Activated naive CD4-positive, alpha-beta T cell treated with anti-CD3 and anti-CD28 coated beads, Interleukin-2, amount 10 ng/mL, durations not matched to agents 7 days and 5 days (primary cell): ENCODE data around the gene FOXP1.

Source experiments
- CTCF ChIA-PET: fragments of 350-600 bp; sonication (Branson Sonifier 250); formaldehyde crosslinking; loops from one replicate; lab custom pipeline; 2021; ENCODE audit warnings: antibody characterized with exemption; lab: Charles Lee
- DNase-seq: peaks from one replicate; pipeline ENCODE4 v3.0.0-alpha.2; 2020
- H3K27ac Mint-ChIP-seq: one replicate; pipeline ENCODE4 v1.8.0; 2021; ENCODE audit warnings: mild to moderate bottlenecking, moderate library complexity, mixed read lengths
- H3K27me3 Mint-ChIP-seq: one replicate; pipeline ENCODE4 v1.8.0; 2021; ENCODE audit warnings: mild to moderate bottlenecking, mixed read lengths
- H3K36me3 Mint-ChIP-seq: one replicate; pipeline ENCODE4 v1.8.0; 2021; ENCODE audit warnings: mixed read lengths
- H3K4me1 Mint-ChIP-seq: one replicate; pipeline ENCODE4 v1.8.0; 2021; ENCODE audit warnings: mixed read lengths
- H3K4me3 Mint-ChIP-seq: one replicate; pipeline ENCODE4 v1.8.0; 2021; ENCODE audit warnings: mild to moderate bottlenecking, moderate library complexity, mixed read lengths
- H3K9me3 Mint-ChIP-seq: one replicate; pipeline ENCODE4 v1.8.0; 2021; ENCODE audit warnings: mixed read lengths

The FOXP1 gene

GRCh38 chr3:71601811-71602210 lies 18.3 kb upstream of the FOXP1 start:
- H3K27me3 Mint-ChIP-seq: no peaks in the 10 kb centered on the region
- peaks cover 6% of the 10 kb centered on the region for H3K9me3 Mint-ChIP-seq
- H3K4me3 Mint-ChIP-seq: no peak overlapping the region
- CTCF ChIA-PET: interaction anchor here (0.6 kb wide), 1 partner anchor 19 kb away, joined by 3 read pairs; no protein-coding TSS in a partner anchor
- H3K27ac Mint-ChIP-seq: no peak overlapping the region
- H3K4me1 Mint-ChIP-seq: peaks cover 3% of the 10 kb centered on the region
- H3K36me3 Mint-ChIP-seq: peaks cover 2% of the 10 kb centered on the region
- no peak for DNase-seq

- no peaks in the 10 kb centered on the region for H3K27me3 Mint-ChIP-seq
- no peak overlapping the region for H3K27ac Mint-ChIP-seq
- no peak for DNase-seq
- peaks cover 3% of the 10 kb centered on the region for H3K4me1 Mint-ChIP-seq
- CTCF ChIA-PET: no interaction called here
- no peak overlapping the region for H3K4me3 Mint-ChIP-seq
- no peaks in the 10 kb centered on the region for H3K9me3 Mint-ChIP-seq
- H3K36me3 Mint-ChIP-seq: no peaks in the 10 kb centered on the region
Measured at GRCh38 chr3:71600646-71601288, 17.2 kb upstream of the FOXP1 start.

GRCh38 chr3:71599416-71599815 lies 15.9 kb upstream of the FOXP1 start:
- Mint-ChIP-seq H3K36me3 (no peaks in the 10 kb centered on the region), H3K4me1 (peaks cover 3% of the 10 kb centered on the region), H3K27me3 (no peaks in the 10 kb centered on the region), H3K4me3 (no peak overlapping the region), H3K9me3 (no peaks in the 10 kb centered on the region), H3K27ac (no peak overlapping the region)
- DNase-seq: no peak
- CTCF ChIA-PET: interaction anchor here (0.6 kb wide), 1 partner anchor 859 kb away, joined by 3 read pairs; no protein-coding TSS in a partner anchor

- no peaks in the 10 kb centered on the region for H3K9me3 Mint-ChIP-seq
- CTCF ChIA-PET: interaction anchor here (1.0 kb wide), 1 partner anchor 83 kb away, joined by 3 read pairs; no protein-coding TSS in a partner anchor
- no peak overlapping the region for H3K4me3 Mint-ChIP-seq
- no peak for DNase-seq
- H3K27me3 Mint-ChIP-seq: no peaks in the 10 kb centered on the region
- H3K36me3 Mint-ChIP-seq: no peaks in the 10 kb centered on the region
- H3K4me1 Mint-ChIP-seq: peaks cover 3% of the 10 kb centered on the region
- no peak overlapping the region for H3K27ac Mint-ChIP-seq
Measured at GRCh38 chr3:71598292-71598691, 14.8 kb upstream of the FOXP1 start.

DNA sequence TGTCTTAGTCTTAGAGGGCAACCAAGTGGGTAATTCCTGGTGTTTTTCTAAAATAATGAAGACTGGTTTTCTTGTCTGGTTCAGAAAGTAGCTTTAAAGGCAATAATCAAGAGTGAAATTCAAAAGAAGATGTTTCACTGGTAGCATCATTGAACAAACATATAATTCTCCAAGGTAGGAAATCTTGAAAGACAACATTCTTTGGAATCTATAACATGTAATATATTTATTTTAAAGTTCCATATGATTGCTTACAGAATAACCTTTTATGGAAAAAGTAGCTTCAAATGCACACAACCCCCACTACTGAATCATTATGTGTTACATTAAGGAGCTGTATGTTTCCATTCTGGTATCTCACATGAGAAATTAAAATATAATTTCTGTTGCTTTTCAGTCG lies 13.8 kb upstream of the FOXP1 start:
- CTCF ChIA-PET: no interaction called here

DNA sequence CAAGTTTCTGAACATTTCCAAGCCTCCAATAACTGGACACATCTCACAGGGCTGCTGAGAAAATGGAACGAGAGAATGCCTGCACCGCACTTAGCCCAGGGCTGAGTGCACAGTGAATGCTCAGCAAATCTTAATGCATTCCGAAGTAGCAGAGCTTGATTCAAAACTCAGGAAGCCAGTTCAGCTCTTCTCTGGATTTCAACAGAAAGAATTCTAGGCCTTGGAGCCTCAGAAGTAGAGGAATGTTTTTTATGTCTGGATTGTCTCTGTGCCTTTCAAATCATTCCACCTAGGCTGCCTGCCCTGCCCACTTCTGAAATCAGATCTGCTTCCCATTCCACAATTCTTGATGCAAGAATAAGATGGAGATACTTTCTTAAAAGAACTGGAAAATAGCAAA lies 9.6 kb upstream of the FOXP1 start:
- no peak overlapping the region for H3K4me3 Mint-ChIP-seq
- no peaks in the 10 kb centered on the region for H3K36me3 Mint-ChIP-seq
- H3K27ac Mint-ChIP-seq: no peak overlapping the region
- no peaks in the 10 kb centered on the region for H3K27me3 Mint-ChIP-seq
- DNase-seq: no peak
- H3K4me1 Mint-ChIP-seq: no peaks in the 10 kb centered on the region
- CTCF ChIA-PET: no interaction called here
- H3K9me3 Mint-ChIP-seq: no peaks in the 10 kb centered on the region

More for the DNA sequence above, 13.8 kb upstream of the FOXP1 start:
- Mint-ChIP-seq H3K27me3 (no peaks in the 10 kb centered on the region), H3K9me3 (no peaks in the 10 kb centered on the region), H3K27ac (no peak overlapping the region), H3K4me3 (no peak overlapping the region), H3K36me3 (no peaks in the 10 kb centered on the region), H3K4me1 (peaks cover 3% of the 10 kb centered on the region)
- DNase-seq: no peak

DNA sequence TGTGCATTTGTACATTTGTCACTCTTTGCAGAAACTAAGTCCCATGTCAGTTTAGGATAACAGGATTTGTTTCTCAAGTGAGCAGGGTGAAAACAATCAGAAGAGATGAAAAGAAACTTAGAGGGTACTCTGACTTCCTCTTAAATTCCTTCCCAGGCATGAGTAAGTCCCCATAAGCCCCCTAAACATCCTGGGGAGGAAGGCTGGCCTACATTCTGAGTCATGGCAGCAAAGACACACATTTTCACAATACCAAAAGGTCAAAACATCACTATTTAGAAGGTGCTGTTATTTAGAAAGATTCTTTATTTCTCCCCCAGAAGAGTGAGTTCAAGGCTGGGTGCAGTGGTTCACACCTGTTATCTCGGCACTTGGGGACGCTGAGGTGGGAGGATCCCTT lies 7.6 kb upstream of the FOXP1 start:
- Mint-ChIP-seq H3K9me3 (no peaks in the 10 kb centered on the region), H3K36me3 (no peaks in the 10 kb centered on the region), H3K4me1 (peaks cover 5% of the 10 kb centered on the region), H3K4me3 (no peak overlapping the region), H3K27me3 (no peaks in the 10 kb centered on the region), H3K27ac (no peak overlapping the region)
- CTCF ChIA-PET: interaction anchor here (1.2 kb wide), 1 partner anchor 1060 kb away, joined by 3 read pairs; no protein-coding TSS in a partner anchor
- DNase-seq: no peak

GRCh38 chr3:71589132-71589531 lies 5.6 kb upstream of the FOXP1 start:
- DNase-seq: no peak
- H3K27me3 Mint-ChIP-seq: peaks cover 10% of the 10 kb centered on the region
- peaks cover 19% of the 10 kb centered on the region for H3K4me1 Mint-ChIP-seq
- H3K4me3 Mint-ChIP-seq: no peak overlapping the region
- no peak overlapping the region for H3K27ac Mint-ChIP-seq
- no peaks in the 10 kb centered on the region for H3K9me3 Mint-ChIP-seq
- CTCF ChIA-PET: interaction anchor here (0.7 to 1.6 kb wide), 2 partner anchors 277 to 1039 kb away, joined by 3 to 4 read pairs; no protein-coding TSS in a partner anchor
- H3K36me3 Mint-ChIP-seq: peaks cover 2% of the 10 kb centered on the region

DNA sequence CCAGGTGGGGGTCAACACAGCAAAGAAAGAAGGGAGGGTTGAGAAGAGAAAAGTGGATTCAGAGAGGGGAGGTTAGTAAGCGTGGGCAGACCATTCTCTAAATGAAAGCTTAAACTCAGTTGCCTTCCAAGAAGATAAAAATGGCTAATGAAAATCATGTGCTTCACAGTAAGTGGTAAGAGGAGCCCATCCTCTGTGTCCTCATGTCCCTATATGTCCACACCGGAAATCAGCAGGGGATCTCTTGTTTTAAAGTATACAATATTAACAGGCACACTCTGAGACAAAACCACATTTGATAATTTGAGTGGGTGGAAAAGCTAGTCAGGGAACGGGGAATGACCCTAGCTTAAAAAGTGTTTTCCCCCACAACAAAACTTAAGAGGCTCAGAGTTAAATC lies 4.4 kb upstream of the FOXP1 start:
- DNase-seq: no peak
- Mint-ChIP-seq H3K27ac (no peak overlapping the region), H3K4me3 (no peak overlapping the region), H3K27me3 (peaks cover 15% of the 10 kb centered on the region), H3K4me1 (peaks cover 19% of the 10 kb centered on the region), H3K36me3 (peaks cover 4% of the 10 kb centered on the region), H3K9me3 (no peaks in the 10 kb centered on the region)
- CTCF ChIA-PET: interaction anchor here (0.7 to 1.3 kb wide), 4 partner anchors 93 to 1037 kb away, joined by 3 to 6 read pairs (median 4); no protein-coding TSS in a partner anchor

GRCh38 chr3:71586810-71587242 lies 3.3 kb upstream of the FOXP1 start:
- CTCF ChIA-PET: interaction anchor here (0.6 to 3.0 kb wide), 6 partner anchors 53 to 598 kb away, joined by 3 to 6 read pairs (median 4); no protein-coding TSS in a partner anchor
- Mint-ChIP-seq H3K4me1 (peaks cover 22% of the 10 kb centered on the region), H3K4me3 (no peak overlapping the region), H3K27ac (no peak overlapping the region), H3K27me3 (peaks cover 25% of the 10 kb centered on the region), H3K9me3 (no peaks in the 10 kb centered on the region), H3K36me3 (peaks cover 4% of the 10 kb centered on the region)
- DNase-seq: no peak

GRCh38 chr3:71585887-71586809 lies 2.6 kb upstream of the FOXP1 start:
- Mint-ChIP-seq H3K27ac (peak overlapping the region; percentile 95), H3K36me3 (peaks cover 4% of the 10 kb centered on the region), H3K27me3 (peaks cover 32% of the 10 kb centered on the region), H3K4me1 (peaks cover 25% of the 10 kb centered on the region), H3K4me3 (no peak overlapping the region), H3K9me3 (no peaks in the 10 kb centered on the region)
- CTCF ChIA-PET: interaction anchor here (0.6 to 3.0 kb wide), 11 partner anchors 54 to 1035 kb away, joined by 3 to 11 read pairs (median 4); no protein-coding TSS in a partner anchor
- DNase-seq: peak; percentile 47

- Mint-ChIP-seq H3K4me3 (peak overlapping the region; percentile 82), H3K4me1 (peaks cover 34% of the 10 kb centered on the region), H3K9me3 (no peaks in the 10 kb centered on the region), H3K27ac (peak overlapping the region; percentile 95), H3K36me3 (peaks cover 4% of the 10 kb centered on the region), H3K27me3 (peaks cover 42% of the 10 kb centered on the region)
- CTCF ChIA-PET: interaction anchor here (1.0 to 3.0 kb wide), 4 partner anchors 129 to 1034 kb away, joined by 5 to 11 read pairs (median 6); no protein-coding TSS in a partner anchor
- no peak for DNase-seq
Measured at GRCh38 chr3:71585131-71585530, 1.6 kb upstream of the FOXP1 start.

DNA sequence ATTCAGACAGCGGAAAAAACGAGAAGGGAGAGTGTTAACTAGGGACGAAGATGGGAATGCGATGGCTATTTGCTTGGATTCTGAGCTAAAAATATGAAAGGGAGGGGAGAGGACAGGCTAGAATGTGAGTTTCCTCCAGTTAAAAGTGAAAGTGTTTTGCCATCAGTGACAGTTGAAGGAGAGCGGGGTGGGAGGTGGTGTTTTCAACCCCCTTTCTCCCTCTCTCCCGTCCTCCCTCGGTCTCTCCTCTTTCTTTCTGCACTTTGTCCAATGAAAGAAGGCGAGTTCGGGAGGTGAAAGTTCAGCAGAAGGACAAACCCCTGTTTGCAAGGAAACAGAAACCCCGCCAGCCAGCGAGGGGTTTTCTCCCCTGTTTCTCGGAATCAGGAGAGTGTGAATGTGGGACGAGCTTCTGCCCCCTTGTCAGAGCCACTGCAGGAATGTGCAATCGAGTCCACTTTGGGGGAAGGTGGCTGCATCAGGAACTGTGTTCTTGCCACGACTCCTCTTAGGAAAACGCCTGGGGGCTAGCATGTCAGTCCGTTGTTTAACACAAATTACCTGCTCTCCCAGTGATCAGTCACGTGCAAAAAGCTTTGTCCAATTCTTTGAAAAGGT lies 975 bp upstream of the FOXP1 start:
- H3K27ac Mint-ChIP-seq: peak overlapping the region; percentile 95
- CTCF ChIA-PET: interaction anchor here (1.0 to 3.0 kb wide), 3 partner anchors 129 to 1034 kb away, joined by 5 to 11 read pairs (median 6); no protein-coding TSS in a partner anchor
- H3K9me3 Mint-ChIP-seq: no peaks in the 10 kb centered on the region
- peaks cover 4% of the 10 kb centered on the region for H3K36me3 Mint-ChIP-seq
- peaks cover 48% of the 10 kb centered on the region for H3K27me3 Mint-ChIP-seq
- H3K4me3 Mint-ChIP-seq: peak overlapping the region; percentile 82
- H3K4me1 Mint-ChIP-seq: peaks cover 38% of the 10 kb centered on the region
- peak; percentile 65 for DNase-seq
